ENCODE measurements around the gene SREBF2.

- TF ChIP-seq CTCF (conservative IDR thresholded peaks at IDR 0.05; ENCODE audit: low read depth, low read length) (no peak), EZH2phosphoT487 (IDR thresholded peaks at IDR 0.05; ENCODE audit: borderline replicate concordance, low read length) (no peak)
These were observed 102.1 kb downstream of the SREBF2 start for GRCh38 chr22:41935015-41935351.

All from PC-3 (cell line).